Activated CD4-positive, alpha-beta memory T cell treated with anti-CD3 and anti-CD28 coated beads, Interleukin-2, amount 10 ng/mL, durations not matched to agents 7 days and 5 days (primary cell): ENCODE data around the gene ST3GAL3. TPM values are rescaled to one million over a fixed set of nuclear protein-coding genes. Genes with fewer than 3 reads are reported as not detected.
A peak's percentile ranks its signal among the peaks of the same experiment; 100 is the strongest.

Experiments
- CTCF ChIA-PET: fragments of 350-600 bp; sonication (Branson Sonifier 250); formaldehyde crosslinking; loops from one replicate; lab custom pipeline; 2021; ENCODE audit warnings: antibody characterized with exemption, inconsistent platforms; lab: Charles Lee
- POLR2A ChIA-PET: fragments of 350-600 bp; sonication (Branson Sonifier 250); formaldehyde crosslinking; loops from one replicate; lab custom pipeline; 2021; ENCODE audit warnings: antibody characterized with exemption; lab: Charles Lee
- DNase-seq: peaks from one replicate; pipeline ENCODE4 v3.0.0-alpha.2; 2020
- H3K27ac Mint-ChIP-seq: one replicate; pipeline ENCODE4 v1.8.0; 2021; ENCODE audit warnings: mild to moderate bottlenecking, mixed read lengths
- H3K27me3 Mint-ChIP-seq: one replicate; pipeline ENCODE4 v1.8.0; 2021; ENCODE audit warnings: mixed read lengths
- H3K36me3 Mint-ChIP-seq: one replicate; pipeline ENCODE4 v1.8.0; 2021; ENCODE audit warnings: low read depth, mixed read lengths
- H3K4me1 Mint-ChIP-seq: one replicate; pipeline ENCODE4 v1.8.0; 2021; ENCODE audit warnings: mixed read lengths
- H3K4me3 Mint-ChIP-seq: one replicate; pipeline ENCODE4 v1.8.0; 2021; ENCODE audit warnings: mild to moderate bottlenecking, mixed read lengths
- H3K9me3 Mint-ChIP-seq: one replicate; pipeline ENCODE4 v1.8.0; 2021; ENCODE audit warnings: mixed read lengths
- total RNA-seq, 2 experiments: library from RNA; stranded (reverse); gene quantifications; one replicate each; pipeline ENCODE4 v1.2.3, GENCODE V29; 2021

The ST3GAL3 gene
- total RNA-seq, 2 experiments from 2014 or later = 14.2 to 16.9 TPM

- ChIA-PET POLR2A (no interaction called here), CTCF (interaction anchor here (0.8 kb wide), 1 partner anchor 198 kb away, joined by 3 read pairs; no protein-coding TSS in a partner anchor)
- H3K36me3 Mint-ChIP-seq = peaks cover 6% of the 10 kb centered on the region
- DNase-seq = no peak
- no peaks in the 10 kb centered on the region for H3K27me3 Mint-ChIP-seq
- no peaks in the 10 kb centered on the region for H3K9me3 Mint-ChIP-seq
- no peak overlapping the region for H3K27ac Mint-ChIP-seq
- no peak overlapping the region for H3K4me3 Mint-ChIP-seq
- no peaks in the 10 kb centered on the region for H3K4me1 Mint-ChIP-seq
Measured at GRCh38 chr1:43736819-43737218, 29.5 kb downstream of the ST3GAL3 start.

GRCh38 chr1:43742026-43742425, 34.7 kb downstream of the ST3GAL3 start:
- no peak for DNase-seq
- no peak overlapping the region for H3K4me3 Mint-ChIP-seq
- H3K4me1 Mint-ChIP-seq = no peaks in the 10 kb centered on the region
- ChIA-PET POLR2A (no interaction called here), CTCF (no interaction called here)
- H3K9me3 Mint-ChIP-seq = no peaks in the 10 kb centered on the region
- no peak overlapping the region for H3K27ac Mint-ChIP-seq
- peaks cover 11% of the 10 kb centered on the region for H3K36me3 Mint-ChIP-seq
- no peaks in the 10 kb centered on the region for H3K27me3 Mint-ChIP-seq

GRCh38 chr1:43743206-43743605, 35.9 kb downstream of the ST3GAL3 start:
- Mint-ChIP-seq H3K36me3 (peaks cover 11% of the 10 kb centered on the region), H3K4me3 (no peak overlapping the region), H3K4me1 (no peaks in the 10 kb centered on the region), H3K9me3 (no peaks in the 10 kb centered on the region), H3K27me3 (no peaks in the 10 kb centered on the region), H3K27ac (no peak overlapping the region)
- no peak for DNase-seq
- ChIA-PET CTCF (interaction anchor here (0.7 kb wide), 1 partner anchor 20 kb away, joined by 3 read pairs; no protein-coding TSS in a partner anchor), POLR2A (no interaction called here)

- H3K27ac Mint-ChIP-seq = no peak overlapping the region
- ChIA-PET POLR2A (no interaction called here), CTCF (no interaction called here)
Measured at GRCh38 chr1:43747736-43748135, 40.4 kb downstream of the ST3GAL3 start.

GRCh38 chr1:43750083-43750482, 42.7 kb downstream of the ST3GAL3 start:
- no peak overlapping the region for H3K4me3 Mint-ChIP-seq
- H3K36me3 Mint-ChIP-seq = peaks cover 5% of the 10 kb centered on the region
- no peak overlapping the region for H3K27ac Mint-ChIP-seq
- ChIA-PET CTCF (interaction anchor here (1.1 to 2.9 kb wide), 2 partner anchors 14 to 255 kb away, joined by 4 to 13 read pairs; no protein-coding TSS in a partner anchor), POLR2A (interaction anchor here (0.6 kb wide), 1 partner anchor 40 kb away, joined by 4 read pairs; no protein-coding TSS in a partner anchor)
- H3K27me3 Mint-ChIP-seq = no peaks in the 10 kb centered on the region
- H3K4me1 Mint-ChIP-seq = no peaks in the 10 kb centered on the region
- H3K9me3 Mint-ChIP-seq = no peaks in the 10 kb centered on the region
- no peak for DNase-seq

More at GRCh38 chr1:43747736-43748135, 40.4 kb downstream of the ST3GAL3 start:
- Mint-ChIP-seq H3K4me1 (no peaks in the 10 kb centered on the region), H3K27me3 (no peaks in the 10 kb centered on the region), H3K4me3 (no peak overlapping the region), H3K36me3 (peaks cover 7% of the 10 kb centered on the region), H3K9me3 (no peaks in the 10 kb centered on the region)
- DNase-seq = no peak

- H3K27ac Mint-ChIP-seq = no peak overlapping the region
- ChIA-PET CTCF (interaction anchor here (1.2 to 5.0 kb wide), 2 partner anchors 10 to 180 kb away, joined by 5 to 17 read pairs; partner anchors contain the start of gene ARTN), POLR2A (no interaction called here)
- no peak overlapping the region for H3K4me3 Mint-ChIP-seq
- no peak for DNase-seq
- no peaks in the 10 kb centered on the region for H3K4me1 Mint-ChIP-seq
- no peaks in the 10 kb centered on the region for H3K27me3 Mint-ChIP-seq
- no peaks in the 10 kb centered on the region for H3K36me3 Mint-ChIP-seq
- no peaks in the 10 kb centered on the region for H3K9me3 Mint-ChIP-seq
Measured at GRCh38 chr1:43753422-43753821, 46.1 kb downstream of the ST3GAL3 start.

- Mint-ChIP-seq H3K9me3 (no peaks in the 10 kb centered on the region), H3K36me3 (no peaks in the 10 kb centered on the region), H3K27ac (no peak overlapping the region), H3K4me3 (no peak overlapping the region), H3K4me1 (no peaks in the 10 kb centered on the region), H3K27me3 (no peaks in the 10 kb centered on the region)
- ChIA-PET CTCF (interaction anchor here (2.2 to 5.0 kb wide), 2 partner anchors 9 to 179 kb away, joined by 9 to 17 read pairs; partner anchors contain the start of gene ARTN), POLR2A (no interaction called here)
- DNase-seq = no peak
Measured at GRCh38 chr1:43754892-43755291, 47.6 kb downstream of the ST3GAL3 start.

GRCh38 chr1:43757343-43758053, 50.2 kb downstream of the ST3GAL3 start:
- no peak overlapping the region for H3K4me3 Mint-ChIP-seq
- no peaks in the 10 kb centered on the region for H3K27me3 Mint-ChIP-seq
- H3K9me3 Mint-ChIP-seq = no peaks in the 10 kb centered on the region
- DNase-seq = no peak
- ChIA-PET POLR2A (no interaction called here), CTCF (no interaction called here)
- no peak overlapping the region for H3K27ac Mint-ChIP-seq
- H3K36me3 Mint-ChIP-seq = no peaks in the 10 kb centered on the region
- no peaks in the 10 kb centered on the region for H3K4me1 Mint-ChIP-seq

GRCh38 chr1:43760745-43761317, 53.5 kb downstream of the ST3GAL3 start:
- no peaks in the 10 kb centered on the region for H3K27me3 Mint-ChIP-seq
- POLR2A ChIA-PET = interaction anchor here (0.6 kb wide), 1 partner anchor 45 kb away, joined by 3 read pairs; no protein-coding TSS in a partner anchor
- no peaks in the 10 kb centered on the region for H3K36me3 Mint-ChIP-seq
- H3K4me1 Mint-ChIP-seq = no peaks in the 10 kb centered on the region
- DNase-seq = no peak
- H3K27ac Mint-ChIP-seq = no peak overlapping the region
- H3K4me3 Mint-ChIP-seq = no peak overlapping the region
- H3K9me3 Mint-ChIP-seq = no peaks in the 10 kb centered on the region
- CTCF ChIA-PET = interaction anchor here (7.9 kb wide), 1 partner anchor 172 kb away, joined by 324 read pairs; the partner anchor contains the start of gene ARTN

- Mint-ChIP-seq H3K4me1 (no peaks in the 10 kb centered on the region), H3K4me3 (no peak overlapping the region), H3K27ac (no peak overlapping the region), H3K27me3 (no peaks in the 10 kb centered on the region), H3K36me3 (no peaks in the 10 kb centered on the region), H3K9me3 (no peaks in the 10 kb centered on the region)
- CTCF ChIA-PET = interaction anchor here (0.5 to 7.9 kb wide), 44 partner anchors 8 to 537 kb away, joined by 3 to 324 read pairs (median 4); partner anchors contain the start of genes ARTN, ATP6V0B, DPH2 and IPO13
- POLR2A ChIA-PET = interaction anchor here (0.7 to 2.5 kb wide), 6 partner anchors 16 to 171 kb away, joined by 3 to 13 read pairs (median 3); partner anchors contain the start of gene ARTN
- peak; percentile 52 for DNase-seq
Measured at GRCh38 chr1:43763497-43763973, 56.2 kb downstream of the ST3GAL3 start.

- H3K36me3 Mint-ChIP-seq = no peaks in the 10 kb centered on the region
- CTCF ChIA-PET = interaction anchor here (0.8 to 7.9 kb wide), 16 partner anchors 9 to 284 kb away, joined by 3 to 324 read pairs (median 8); partner anchors contain the start of genes ARTN and IPO13
- H3K27ac Mint-ChIP-seq = no peak overlapping the region
- H3K4me3 Mint-ChIP-seq = no peak overlapping the region
- no peaks in the 10 kb centered on the region for H3K9me3 Mint-ChIP-seq
- no peaks in the 10 kb centered on the region for H3K27me3 Mint-ChIP-seq
- peaks cover 2% of the 10 kb centered on the region for H3K4me1 Mint-ChIP-seq
- no peak for DNase-seq
- POLR2A ChIA-PET = interaction anchor here (2.5 kb wide), 1 partner anchor 170 kb away, joined by 13 read pairs; the partner anchor contains the start of gene ARTN
Measured at GRCh38 chr1:43764581-43764980, 57.2 kb downstream of the ST3GAL3 start.

- CTCF ChIA-PET = interaction anchor here (0.7 to 7.9 kb wide), 3 partner anchors 167 to 206 kb away, joined by 3 to 324 read pairs (median 7); partner anchors contain the start of gene ARTN
- no peaks in the 10 kb centered on the region for H3K27me3 Mint-ChIP-seq
- H3K27ac Mint-ChIP-seq = no peak overlapping the region
- peaks cover 4% of the 10 kb centered on the region for H3K4me1 Mint-ChIP-seq
- no peak for DNase-seq
- H3K4me3 Mint-ChIP-seq = no peak overlapping the region
- no peaks in the 10 kb centered on the region for H3K9me3 Mint-ChIP-seq
- POLR2A ChIA-PET = interaction anchor here (0.5 to 1.4 kb wide), 3 partner anchors 30 to 169 kb away, joined by 3 to 4 read pairs (median 3); no protein-coding TSS in a partner anchor
- H3K36me3 Mint-ChIP-seq = no peaks in the 10 kb centered on the region
Measured at GRCh38 chr1:43766086-43766784, 58.9 kb downstream of the ST3GAL3 start.
